H1 (cell line): ENCODE measurements around the gene PPARA. TPM values are rescaled to one million over a fixed set of nuclear protein-coding genes. Genes with fewer than 3 reads are reported as not detected.

Source experiments
- CTCF ChIA-PET: fragments of 300-600 bp; sonication (Branson Sonifier 250); formaldehyde crosslinking; loops from one replicate; lab custom pipeline; 2021; ENCODE audit not compliant: partially characterized antibody; lab: Charles Lee
- POLR2A ChIA-PET: fragments of 300-600 bp; sonication (Branson Sonifier 250); formaldehyde crosslinking; loops from one replicate; lab custom pipeline; 2021; ENCODE audit warnings: inconsistent platforms; ENCODE audit not compliant: partially characterized antibody; lab: Charles Lee
- DNase-seq, 2 experiments: peaks; one replicate each; pipeline versions ENCODE4 v3.0.0 to v3.0.0-alpha.2; 2010 to 2022; ENCODE audit warnings: low spot score in 2 of 2, low read depth in 1 of 2, mixed read lengths in 1 of 2
- FAIRE-seq: peaks from 2 replicates; lab custom pipeline; 2011; peaks lifted over from hg19 to GRCh38; lab: Jason Lieb, UNC
- H2AFZ ChIP-seq: 2 replicates; pipeline ENCODE4 v1.8.1; 2012; ENCODE audit warnings: low read length, inconsistent platforms
- H2AK5ac ChIP-seq: 2 replicates; pipeline ENCODE4 v1.6.1; 2013; ENCODE audit warnings: low read depth, low read length
- H2BK120ac ChIP-seq: replicated peaks from 2 replicates; pipeline ENCODE3; 2013; ENCODE audit warnings: low read depth, low read length, inconsistent platforms
- H2BK12ac ChIP-seq: 2 replicates; pipeline ENCODE4 v1.6.1; 2013; ENCODE audit warnings: low read depth, low read length
- H2BK15ac ChIP-seq: 2 replicates; pipeline ENCODE4 v1.6.1; 2013; ENCODE audit warnings: low read length
- H2BK20ac ChIP-seq: 2 replicates; pipeline ENCODE4 v1.6.1; 2013; ENCODE audit warnings: low read length
- H2BK5ac ChIP-seq: 2 replicates; pipeline ENCODE4 v1.6.1; 2013; ENCODE audit warnings: low read depth, low read length
- H3K14ac ChIP-seq: 2 replicates; pipeline ENCODE4 v1.6.1; 2013; ENCODE audit warnings: inconsistent platforms; ENCODE audit not compliant: insufficient read length
- H3K18ac ChIP-seq: 2 replicates; pipeline ENCODE4 v1.6.1; 2013; ENCODE audit warnings: low read length; ENCODE audit errors: extremely low read depth
- H3K23ac ChIP-seq: 2 replicates; pipeline ENCODE4 v1.6.1; 2013; ENCODE audit warnings: inconsistent platforms; ENCODE audit not compliant: insufficient read length
- H3K23me2 ChIP-seq: 2 replicates; pipeline ENCODE4 v1.6.1; 2013; ENCODE audit warnings: low read depth, low read length
- H3K27ac ChIP-seq: 2 replicates; pipeline ENCODE4 v1.6.1; 2011; ENCODE audit warnings: low read depth, low read length, inconsistent platforms
- H3K27me3 ChIP-seq, 4 experiments: replicated peaks in 1 of 4; 1 replicate in 1 of 4; 2 replicates in 3 of 4; pipeline versions ENCODE4 v1.6.1 to v1.8.1; 2011 to 2013; ENCODE audit warnings: low read length in 3 of 4, mild to moderate bottlenecking in 3 of 4, inconsistent platforms in 2 of 4, mixed read lengths in 2 of 4, moderate library complexity in 1 of 4; ENCODE audit not compliant: control insufficient read depth in 3 of 4, insufficient read depth in 3 of 4; ENCODE audit errors: extremely low read depth in 1 of 4
- H3K36me3 ChIP-seq, 4 experiments: 2 replicates each; pipeline versions ENCODE4 v1.6.1 to v1.8.1; 2011 to 2013; ENCODE audit warnings: mild to moderate bottlenecking in 4 of 4, low read length in 3 of 4, moderate library complexity in 2 of 4, control low read depth in 1 of 4, inconsistent platforms in 1 of 4; ENCODE audit not compliant: insufficient read depth in 4 of 4, control insufficient read depth in 2 of 4
- H3K4ac ChIP-seq: replicated peaks from 2 replicates; pipeline ENCODE3; 2013; ENCODE audit warnings: low read length, low read depth, mixed read lengths, inconsistent platforms; ENCODE audit not compliant: insufficient read length
- H3K4me1 ChIP-seq, 4 experiments: replicated peaks in 1 of 4; 1 replicate in 1 of 4; 2 replicates in 3 of 4; pipeline versions ENCODE4 v1.6.1 to v1.8.1; 2011 to 2013; ENCODE audit warnings: low read length in 3 of 4, inconsistent platforms in 2 of 4, mixed read lengths in 1 of 4; ENCODE audit not compliant: insufficient read depth in 4 of 4, control insufficient read depth in 3 of 4
- H3K4me2 ChIP-seq, 2 experiments: 2 replicates each; pipeline versions ENCODE4 v1.6.1 to v1.8.1; 2011 to 2013; ENCODE audit warnings: low read depth in 2 of 2, low read length in 2 of 2, control low read depth in 1 of 2, inconsistent platforms in 1 of 2, mild to moderate bottlenecking in 1 of 2; ENCODE audit not compliant: insufficient read depth in 1 of 2
- H3K4me3 ChIP-seq, 4 experiments: fragments of 200-600, 300-600 bp in 1 of 4; sonication (generic), shearing (Covaris generic), sonication (Bioruptor Twin) in 1 of 4; 2 replicates each; pipeline versions ENCODE4 v1.5.1 to v1.8.1; 2011 to 2016; ENCODE audit warnings: low read length in 4 of 4, low read depth in 3 of 4, control low read depth in 2 of 4, inconsistent platforms in 2 of 4, mild to moderate bottlenecking in 2 of 4, mixed read lengths in 1 of 4, moderate library complexity in 1 of 4; ENCODE audit not compliant: insufficient read depth in 2 of 4; ENCODE audit errors: extremely low read depth in 1 of 4
- H3K56ac ChIP-seq: replicated peaks from 2 replicates; pipeline ENCODE3; 2013; ENCODE audit warnings: low read depth, mild to moderate bottlenecking, mixed read lengths, low read length, inconsistent platforms; ENCODE audit not compliant: insufficient read length
- H3K79me1 ChIP-seq: 2 replicates; pipeline ENCODE4 v1.6.1; 2013; ENCODE audit warnings: low read depth, low read length, control low read depth
- H3K79me2 ChIP-seq, 2 experiments: 2 replicates each; pipeline versions ENCODE4 v1.6.1 to v1.8.1; 2012 to 2013; ENCODE audit warnings: low read length in 2 of 2, mild to moderate bottlenecking in 2 of 2, inconsistent platforms in 1 of 2; ENCODE audit not compliant: insufficient read depth in 2 of 2, control insufficient read depth in 1 of 2
- H3K9ac ChIP-seq, 4 experiments: replicated peaks in 1 of 4; 1 replicate in 1 of 4; 2 replicates in 3 of 4; pipeline versions ENCODE4 v1.6.1 to v1.8.1; 2011 to 2013; ENCODE audit warnings: low read depth in 3 of 4, low read length in 3 of 4, control low read depth in 2 of 4, mild to moderate bottlenecking in 2 of 4, moderate library complexity in 2 of 4, inconsistent platforms in 1 of 4; ENCODE audit errors: extremely low read depth in 1 of 4
- H3K9me3 ChIP-seq, 2 experiments: 2 replicates each; pipeline versions ENCODE4 v1.6.1 to v1.8.1; 2012 to 2013; ENCODE audit warnings: mild to moderate bottlenecking in 2 of 2, moderate library complexity in 2 of 2, control low read depth in 1 of 2, inconsistent platforms in 1 of 2, low read depth in 1 of 2, low read length in 1 of 2, mixed read lengths in 1 of 2; ENCODE audit not compliant: insufficient read depth in 2 of 2
- H4K20me1 ChIP-seq, 2 experiments: replicated peaks in 1 of 2; 2 replicates each; pipeline versions ENCODE3 to v1.8.1; 2011 to 2013; ENCODE audit warnings: inconsistent platforms in 2 of 2, low read length in 2 of 2, mild to moderate bottlenecking in 1 of 2; ENCODE audit not compliant: insufficient read depth in 2 of 2, control insufficient read depth in 1 of 2
- H4K5ac ChIP-seq: 2 replicates; pipeline ENCODE4 v1.6.1; 2013; ENCODE audit warnings: low read length, low read depth, mixed read lengths, inconsistent platforms; ENCODE audit not compliant: insufficient read length
- H4K8ac ChIP-seq: 2 replicates; pipeline ENCODE4 v1.8.0; 2013; ENCODE audit warnings: mild to moderate bottlenecking, moderate library complexity, low read length, inconsistent platforms; ENCODE audit not compliant: insufficient read depth; ENCODE audit errors: extremely low read depth
- H4K91ac ChIP-seq: replicated peaks from 2 replicates; pipeline ENCODE3; 2013; ENCODE audit warnings: low read length, mixed read lengths, inconsistent platforms; ENCODE audit not compliant: insufficient read length
- GTF2F1 ChIP-seq: IDR thresholded peaks from 2 replicates; pipeline ENCODE4 v1.6.1; 2012; ENCODE audit warnings: low read depth, low read length, improper control_type of control experiment, borderline replicate concordance
- JUND ChIP-seq: IDR thresholded peaks from 2 replicates; pipeline ENCODE4 v1.6.1; 2011; ENCODE audit warnings: mild to moderate bottlenecking, improper control_type of control experiment, low read length
- SP2 ChIP-seq: IDR thresholded peaks from 2 replicates; pipeline ENCODE4 v1.6.1; 2012; ENCODE audit warnings: mild to moderate bottlenecking, low read length, inconsistent platforms
- WGBS, 2 experiments: shearing (Covaris generic) in 1 of 2; methylation state at CpG; one replicate each; pipeline versions ENCODE4 v1.1.6 to v1.1.7; 2013 to 2015; ENCODE audit warnings: low lambda C conversion rate in 2 of 2, mixed read lengths in 2 of 2, inconsistent platforms in 1 of 2, low coverage in 1 of 2, missing lambda C conversion rate in 1 of 2; ENCODE audit not compliant: insufficient replicate concordance in 2 of 2, insufficient coverage in 1 of 2, insufficient read length in 1 of 2; ENCODE audit errors: extremely low coverage in 1 of 2, missing lambda C conversion rate in 1 of 2; 5-methylcytosine and 5-hydroxymethylcytosine counted together
- polyA plus RNA-seq, 7 experiments: library from polyadenylated mRNA; depleted of rRNA in 3 of 7; stranded (reverse) in 5 of 7; unstranded in 2 of 7; fragments of >200 nt in 5 of 7; fragments of 200-250 nt in 2 of 7; gene quantifications; 1 replicate in 5 of 7; 2 replicates in 1 of 7; 4 replicates in 1 of 7; pipeline versions ENCODE4 v1.2.1 to v1.2.3, GENCODE V29; 2011 to 2013; ENCODE audit warnings: missing spikeins in 2 of 7, mixed read lengths in 2 of 7
- total RNA-seq: library from RNA; stranded (reverse); fragmentation: NEBNext Ultra II Directional; extraction: Animal tissue kit (Norgen Biotek cat#: 25700); gene quantifications from 2 replicates; pipeline ENCODE4 v1.2.1, GENCODE V29; 2021
- TF ChIP-seq, protein P1 (sequence below): IDR thresholded peaks from 2 replicates; pipeline ENCODE4 v1.6.1; 2012; ENCODE audit warnings: low read length, inconsistent platforms

Gene PPARA
- total and polyA plus RNA-seq, 2 of the 8 experiments (the other 6 are each of a cell fraction or from before 2014, with no cell fraction given) = 3.1 to 8.2 TPM

DNA sequence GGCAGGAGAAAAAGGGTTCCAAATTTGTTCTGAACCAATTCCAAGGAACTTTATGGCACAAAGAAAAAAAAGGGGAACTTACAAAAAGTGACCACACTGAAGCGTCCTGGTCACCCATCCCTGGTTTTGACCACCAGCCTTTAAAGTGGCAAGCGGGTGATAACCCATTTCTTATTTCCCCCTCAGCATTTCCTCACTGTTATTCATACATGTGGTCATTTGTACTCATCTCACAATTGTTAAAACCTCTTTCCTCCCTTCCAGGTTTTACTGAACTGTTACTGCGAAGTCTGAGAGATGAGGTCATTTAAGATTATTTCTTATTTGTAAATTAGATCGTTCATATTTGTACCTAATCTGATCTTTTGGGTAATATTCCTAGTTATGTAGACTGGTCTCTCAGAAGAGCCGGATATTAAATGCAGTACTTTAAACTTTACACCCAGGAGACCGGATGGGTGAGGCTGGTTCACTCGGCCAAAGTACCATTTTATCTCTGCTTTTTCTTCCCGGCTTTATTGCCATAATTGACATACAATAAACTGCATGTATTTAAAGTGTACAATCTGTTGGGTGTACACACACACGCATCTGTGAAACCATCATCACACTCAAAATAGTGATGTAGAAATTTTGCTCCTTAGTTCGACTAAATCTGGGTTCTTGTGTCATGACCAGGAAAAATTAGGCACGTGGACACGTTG, 52.7 kb downstream of the PPARA start:
- Histone ChIP-seq H3K4me3 (no peak overlapping the region), H3K23me2 (no peaks in the 10 kb centered on the region), H3K27me3 (no peaks in the 10 kb centered on the region), H3K9me3 (no peaks in the 10 kb centered on the region), H3K4me2 (no peak overlapping the region), H2BK12ac (no peak overlapping the region), H3K4me1 (peaks cover 0 to 6% (median 3%) of the 10 kb centered on the region in 4 experiments; a peak in 3 of 7 replicates), H2BK15ac (no peak overlapping the region), H4K8ac (no peak overlapping the region), H3K79me2 (no peaks in the 10 kb centered on the region), H3K23ac (no peak overlapping the region), H4K5ac (no peak overlapping the region), H3K4ac (no peak overlapping the region), H3K14ac (no peak overlapping the region), H2BK20ac (no peak overlapping the region), H2AFZ (no peak overlapping the region), H3K56ac (no peak overlapping the region), H2BK5ac (no peak overlapping the region), H4K20me1 (no peaks in the 10 kb centered on the region), H3K79me1 (no peaks in the 10 kb centered on the region), H3K18ac (no peak overlapping the region), H4K91ac (no peak overlapping the region), H2AK5ac (no peak overlapping the region), H2BK120ac (no peak overlapping the region), H3K36me3 (peaks cover 0 to 3% (median 0%) of the 10 kb centered on the region in 4 experiments; a peak in 1 of 8 replicates), H3K27ac (no peak overlapping the region; the same call in 1 of the 2 replicates), H3K9ac (no peak overlapping the region)
- POLR2A ChIA-PET = no interaction called here
- FAIRE-seq = no peak
- 93% methylated on average over 12 of the region's 12 CpGs; no CpG with 5 or more reads in 1 of the 2 experiments for WGBS, 2 experiments
- CTCF ChIA-PET = interaction anchor here (0.7 kb wide), 1 partner anchor 450 kb away, joined by 3 read pairs; no protein-coding TSS in a partner anchor
- no peak for DNase-seq
- TF ChIP-seq GTF2F1 = no peak
- no peak for TF ChIP-seq SP2
- no peak for TF ChIP-seq JUND
- TF ChIP-seq, protein P1, sequence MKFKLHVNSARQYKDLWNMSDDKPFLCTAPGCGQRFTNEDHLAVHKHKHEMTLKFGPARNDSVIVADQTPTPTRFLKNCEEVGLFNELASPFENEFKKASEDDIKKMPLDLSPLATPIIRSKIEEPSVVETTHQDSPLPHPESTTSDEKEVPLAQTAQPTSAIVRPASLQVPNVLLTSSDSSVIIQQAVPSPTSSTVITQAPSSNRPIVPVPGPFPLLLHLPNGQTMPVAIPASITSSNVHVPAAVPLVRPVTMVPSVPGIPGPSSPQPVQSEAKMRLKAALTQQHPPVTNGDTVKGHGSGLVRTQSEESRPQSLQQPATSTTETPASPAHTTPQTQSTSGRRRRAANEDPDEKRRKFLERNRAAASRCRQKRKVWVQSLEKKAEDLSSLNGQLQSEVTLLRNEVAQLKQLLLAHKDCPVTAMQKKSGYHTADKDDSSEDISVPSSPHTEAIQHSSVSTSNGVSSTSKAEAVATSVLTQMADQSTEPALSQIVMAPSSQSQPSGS = no peak
